NB4 (cell line): ENCODE results near the gene POU6F2.

Experiments
- CTCF ChIP-seq: IDR thresholded peaks from one replicate; pipeline ENCODE4 v1.5.1; 2012; ENCODE audit warnings: low read depth, low read length
- MYC ChIP-seq: IDR thresholded peaks from 2 replicates; pipeline ENCODE4 v1.6.1; 2011; ENCODE audit warnings: low read depth, low read length
- POLR2A ChIP-seq: IDR thresholded peaks from 2 replicates; pipeline ENCODE4 v1.6.1; 2011; ENCODE audit warnings: mild to moderate bottlenecking; ENCODE audit not compliant: insufficient read length; ENCODE audit errors: extremely low read depth

DNA sequence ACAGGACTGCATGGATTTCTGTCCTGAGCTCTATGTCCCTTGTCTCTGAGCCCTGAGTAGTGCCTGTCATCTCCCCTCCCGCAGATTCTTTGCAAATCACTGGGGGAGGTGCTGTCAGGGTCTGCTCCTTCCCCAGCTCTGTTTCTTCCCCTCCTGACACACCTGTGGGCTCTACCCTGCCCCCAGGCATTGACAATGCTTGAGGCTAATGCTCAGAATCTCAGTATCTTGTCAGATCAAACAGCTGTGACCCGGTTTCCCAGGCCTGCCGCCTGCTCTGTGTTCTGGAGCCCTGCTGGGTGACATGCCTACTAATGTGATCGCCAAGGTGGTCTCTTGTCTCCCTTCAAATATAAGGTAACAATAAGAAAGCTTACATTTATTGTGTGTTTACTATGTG, 209.0 kb downstream of the POU6F2 start:
- TF ChIP-seq POLR2A (no peak), CTCF (no peak), MYC (no peak)
